Stimulated activated CD4-positive, alpha-beta T cell treated with anti-CD3 and anti-CD28 coated beads, Interleukin-2, amount 100 ng/mL, for 48 hours (primary cell): ENCODE results near the gene PCSK4.
A peak's percentile ranks its signal among the peaks of the same experiment; 100 is the strongest.
"Not testable (repeated sequence)": the region's sequence is repeated elsewhere in the genome, so short reads cannot be mapped to it uniquely, and the experiment has no call there.

Experiments used
- DNase-seq, 2 donors: peaks; one replicate each; pipeline ENCODE4 v3.0.0-alpha.2; 2020

PCSK4 gene

GRCh38 chr19:1486720-1487575, 3.2 kb downstream of the PCSK4 start:
- DNase-seq, result no peak

GRCh38 chr19:1483979-1484428, 6.1 kb downstream of the PCSK4 start:
- DNase-seq, result no peak

- no peak for DNase-seq
These were observed 6.8 kb downstream of the PCSK4 start for GRCh38 chr19:1483131-1483978.

DNA sequence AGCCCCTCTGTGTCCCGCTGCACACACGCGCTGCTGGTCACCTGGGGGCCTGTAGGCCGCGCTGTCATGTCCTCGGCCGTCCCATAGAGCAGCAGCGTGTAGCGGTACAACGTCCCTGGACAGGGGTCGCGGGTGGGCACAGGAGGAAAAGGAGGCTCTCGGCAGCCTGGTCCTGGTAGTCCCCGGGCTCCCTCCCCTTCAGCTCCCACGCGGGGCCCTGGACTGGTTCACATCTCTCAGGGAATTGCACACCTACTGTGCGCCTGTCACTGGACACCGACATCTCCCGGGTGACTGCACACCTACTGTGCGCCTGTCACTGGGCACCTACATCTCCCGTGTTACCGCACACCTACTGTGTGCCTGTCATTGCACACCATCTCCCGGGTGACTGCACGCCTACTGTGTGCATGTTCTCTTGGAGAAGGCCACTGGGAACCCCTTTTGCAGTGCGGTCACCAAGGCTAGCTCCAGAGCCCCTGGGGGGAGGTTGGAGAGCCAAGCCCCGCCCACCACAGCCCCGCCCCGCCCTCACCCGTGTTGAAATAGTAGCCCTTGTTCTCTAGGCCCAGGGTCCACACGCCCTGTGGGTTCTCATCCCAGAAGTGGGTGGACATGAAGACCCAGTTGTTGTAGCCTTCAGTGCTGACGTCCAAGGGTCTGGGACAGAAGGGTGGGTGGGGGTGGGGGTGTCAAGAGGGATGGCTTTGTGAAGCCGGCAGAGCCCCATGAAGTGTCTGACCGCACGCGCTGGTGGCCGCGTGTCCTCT, 7.6 kb downstream of the PCSK4 start:
- DNase-seq, result no peak

DNA sequence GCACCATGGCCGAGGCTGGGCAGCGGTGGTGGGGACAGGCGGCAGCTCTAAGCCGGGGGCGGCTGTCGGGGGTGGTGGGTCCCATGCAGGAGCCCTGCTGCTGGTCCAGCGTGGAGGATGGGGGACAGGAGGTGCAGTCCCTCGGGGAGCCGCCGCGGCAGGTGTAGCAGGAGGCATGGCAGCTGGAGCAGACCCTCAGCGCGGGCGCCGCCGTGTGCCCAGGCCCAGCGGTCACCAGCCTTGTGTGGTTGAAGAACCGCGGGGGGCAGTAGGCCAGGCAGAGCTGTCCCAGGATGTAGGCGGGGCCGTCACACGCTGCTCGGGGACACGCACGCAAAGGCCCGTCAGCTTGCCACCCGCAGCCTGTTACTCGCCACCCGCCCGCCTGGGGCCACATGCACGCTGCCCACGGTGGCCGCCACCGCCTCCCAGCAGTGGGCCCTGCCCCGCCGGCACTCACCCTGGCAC, 8.2 kb downstream of the PCSK4 start:
- DNase-seq, result no peak

DNA sequence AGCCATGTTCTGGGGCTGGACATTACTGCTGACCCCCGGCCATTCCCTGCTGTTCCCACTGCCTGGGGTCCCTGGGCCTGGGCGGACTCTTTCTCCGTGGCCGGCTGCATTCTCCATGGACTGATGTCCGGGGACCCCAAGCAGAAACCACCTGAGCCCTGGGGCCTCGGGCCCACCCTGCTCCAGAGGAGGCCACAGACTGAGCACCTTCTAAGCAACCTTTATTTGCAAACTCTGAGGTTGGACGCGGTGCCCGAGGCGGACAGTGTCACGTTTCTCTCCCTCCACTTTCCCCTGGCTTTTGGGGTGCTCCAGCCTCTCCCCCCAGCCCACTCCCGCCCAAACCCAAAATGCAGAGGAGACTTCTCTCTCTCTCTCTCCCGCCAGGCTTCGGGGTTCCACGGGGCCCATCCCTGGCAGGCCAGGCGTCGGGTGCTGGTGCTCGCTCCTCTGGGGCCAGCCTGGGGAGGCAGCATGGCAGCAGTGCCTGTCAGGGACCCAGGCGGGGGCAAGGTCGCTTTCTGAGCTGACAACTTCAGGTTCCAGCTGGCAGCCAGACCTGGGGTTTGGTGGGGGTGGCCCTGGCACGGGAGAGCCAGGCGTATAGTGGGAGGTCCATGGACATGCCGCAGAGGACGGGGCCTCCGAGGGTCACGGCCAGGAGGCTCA, 8.8 kb downstream of the PCSK4 start:
- DNase-seq, result no peak

DNA sequence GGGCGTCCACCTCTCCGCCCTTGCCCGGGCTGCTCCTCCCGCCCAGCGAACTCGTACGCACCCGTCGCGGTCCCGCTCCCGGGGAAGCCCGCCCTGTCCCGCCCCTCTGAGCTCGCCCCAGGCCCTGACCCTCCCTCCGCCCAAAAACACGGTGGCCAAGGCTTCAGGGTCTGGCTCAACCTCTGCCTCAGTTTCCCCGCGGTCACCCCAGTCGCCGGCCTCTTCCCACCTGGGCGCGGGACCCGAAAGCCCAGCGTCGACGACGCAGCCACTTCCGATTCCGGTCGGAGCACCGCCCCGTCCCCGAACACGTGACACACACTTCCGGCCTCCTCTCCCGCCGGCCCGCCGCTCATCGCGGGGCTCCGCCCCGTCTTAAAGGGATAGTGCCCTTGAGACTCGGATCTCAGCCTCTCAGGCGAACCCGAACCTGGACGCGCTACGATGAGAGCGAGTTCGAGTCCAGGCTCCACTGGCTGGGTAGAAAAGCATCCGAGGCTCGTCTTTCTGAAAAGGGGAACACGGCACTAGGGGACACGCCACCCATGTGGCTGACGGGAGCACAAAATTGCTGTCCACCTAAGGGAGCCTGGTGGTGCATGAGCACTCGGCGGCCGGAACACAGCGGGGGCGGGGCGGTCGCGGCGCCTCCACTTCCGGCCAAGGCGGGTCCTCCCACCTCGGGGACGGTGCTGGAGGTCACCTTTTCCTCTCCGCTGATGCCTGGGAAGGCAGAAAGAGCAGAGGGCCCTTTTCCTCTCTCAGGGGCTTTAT, 11.0 kb downstream of the PCSK4 start, which contains the start of gene C19orf25:
Gene C19orf25, minus strand, starts transcription at position 282 of the 774 bp plus-strand sequence. CDS start 312 bp downstream, outside the sequence.
- peak; percentile 88 to 91 for DNase-seq

GRCh38 chr19:1477056-1477455, 13.1 kb downstream of the PCSK4 start:
- DNase-seq, result not testable (repeated sequence)

DNA sequence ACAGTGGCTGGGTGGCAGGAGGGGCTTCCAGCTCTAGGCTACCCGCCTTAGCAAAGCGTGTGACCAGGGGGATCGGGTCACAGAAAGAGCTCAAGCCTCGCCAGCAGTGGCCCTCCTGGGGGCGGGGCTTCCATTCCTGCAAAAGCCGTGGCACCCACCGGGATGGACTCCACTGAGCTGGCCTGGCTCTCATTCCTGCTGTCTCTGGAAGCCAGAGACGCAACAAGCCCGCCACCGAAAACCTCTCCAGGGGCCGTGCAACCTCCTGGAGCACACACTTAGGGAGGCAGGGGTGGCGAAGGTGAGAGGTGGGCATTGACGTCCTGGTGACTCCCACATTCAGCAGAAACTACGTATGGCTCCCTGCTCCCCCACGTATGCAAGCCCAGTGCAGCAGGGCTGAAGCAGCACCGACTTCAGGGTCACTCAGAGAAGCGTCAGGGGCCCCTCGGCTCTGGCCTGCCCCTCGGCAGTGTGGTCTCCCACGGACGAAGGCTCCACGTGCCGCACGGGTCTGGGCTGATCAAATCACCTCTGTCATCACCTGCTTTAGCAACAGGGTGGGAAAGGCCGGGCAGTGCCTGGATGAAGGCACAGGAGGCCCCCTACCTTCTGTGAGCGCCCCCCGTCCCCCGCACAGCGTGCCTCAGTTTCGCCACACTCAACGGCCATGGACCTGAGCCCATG, 14.3 kb downstream of the PCSK4 start:
- DNase-seq, result no peak

DNA sequence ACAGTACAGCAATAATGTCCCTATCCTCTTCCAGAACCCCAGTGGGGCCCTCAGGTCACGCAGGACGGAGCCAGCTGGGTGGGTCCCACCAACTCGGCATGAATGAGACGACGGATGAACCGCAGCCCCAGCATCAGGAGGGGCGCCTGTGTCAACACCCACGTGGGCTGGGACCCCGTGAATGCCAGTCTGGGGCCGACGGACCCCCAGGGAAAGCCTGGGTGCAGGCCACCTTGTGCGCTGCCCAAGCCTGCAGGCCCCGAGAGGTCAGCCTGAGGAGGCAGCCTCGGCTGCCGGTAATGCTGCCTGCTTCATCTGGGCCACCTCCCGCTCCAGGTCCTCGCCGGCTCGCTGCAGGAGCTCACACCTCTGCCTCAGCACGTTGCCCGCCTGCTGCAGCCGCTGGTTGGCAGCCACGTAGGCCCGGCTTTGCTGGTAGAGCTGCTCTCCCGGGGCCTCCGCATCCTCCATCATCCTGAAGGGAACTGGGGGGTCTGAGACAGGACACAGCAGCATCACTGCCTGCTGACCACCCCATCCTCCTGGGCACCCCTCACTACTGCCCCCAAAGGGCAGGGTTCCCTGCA, 15.3 kb downstream of the PCSK4 start:
- no peak for DNase-seq

DNA sequence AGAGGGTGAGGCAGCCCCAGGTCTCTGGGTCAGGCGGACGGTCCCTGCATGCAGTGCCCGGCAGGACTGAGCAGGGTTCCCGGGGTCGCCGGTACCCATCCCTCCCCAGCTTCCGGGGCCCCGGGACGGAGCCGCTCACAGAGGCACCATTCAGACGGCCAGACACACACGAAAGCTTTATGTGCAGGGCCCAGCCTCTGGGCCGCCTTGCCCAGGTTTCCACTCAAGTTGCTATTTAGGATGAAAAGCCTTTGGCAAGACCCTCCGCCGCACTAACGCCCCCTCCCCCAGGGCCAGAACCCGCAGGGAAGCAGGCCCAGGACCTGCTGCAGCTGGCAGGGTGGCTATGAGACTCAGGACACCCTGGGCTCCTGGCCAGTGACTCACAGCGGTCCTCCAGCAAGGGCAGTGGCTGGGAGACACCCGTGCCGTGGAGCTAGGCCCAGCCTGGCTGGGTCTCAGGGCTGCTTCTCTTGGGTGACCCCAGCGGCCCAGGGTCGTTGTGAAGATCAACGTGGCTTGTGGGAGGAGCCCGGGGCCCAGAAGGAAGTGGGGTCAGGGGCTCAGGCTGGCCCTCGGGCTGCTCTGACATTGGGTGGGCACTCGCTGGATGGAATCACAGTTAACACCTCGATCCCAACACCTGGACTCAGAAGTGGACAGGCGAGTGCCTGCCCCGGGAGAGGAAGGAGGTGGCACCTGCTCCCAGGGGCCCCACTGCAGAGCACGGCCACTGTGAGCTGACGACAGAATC, 16.0 kb downstream of the PCSK4 start:
- DNase-seq, result no peak

GRCh38 chr19:1473085-1473851, 16.9 kb downstream of the PCSK4 start:
- no peak for DNase-seq

- no peak for DNase-seq
These were observed 17.7 kb downstream of the PCSK4 start for GRCh38 chr19:1472231-1473084.

GRCh38 chr19:1471515-1472160, 18.5 kb downstream of the PCSK4 start:
- no peak for DNase-seq

- no peak for DNase-seq
These were observed 19.1 kb downstream of the PCSK4 start for GRCh38 chr19:1471010-1471514.

GRCh38 chr19:1470305-1471009, 19.7 kb downstream of the PCSK4 start:
- peak; percentile 54 to 66 for DNase-seq

DNA sequence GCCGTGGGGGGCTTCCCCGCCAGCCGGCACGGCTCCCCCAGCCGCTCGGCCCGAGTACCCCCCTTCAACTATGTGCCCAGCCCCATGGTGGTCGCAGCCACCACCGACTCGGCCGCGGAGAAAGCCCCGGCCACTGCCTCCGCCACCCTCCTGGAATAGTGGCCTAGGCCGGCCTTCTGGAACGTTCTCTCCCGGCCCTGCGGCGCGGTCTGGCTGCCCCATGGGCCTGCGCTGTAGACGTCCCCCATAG, 20.2 kb downstream of the PCSK4 start:
- no peak for DNase-seq
